ENCODE data around the gene PIGN.
"Not testable (repeated sequence)": the region's sequence is repeated elsewhere in the genome, so short reads cannot be mapped to it uniquely, and the experiment has no call there.

PIGN gene

DNA sequence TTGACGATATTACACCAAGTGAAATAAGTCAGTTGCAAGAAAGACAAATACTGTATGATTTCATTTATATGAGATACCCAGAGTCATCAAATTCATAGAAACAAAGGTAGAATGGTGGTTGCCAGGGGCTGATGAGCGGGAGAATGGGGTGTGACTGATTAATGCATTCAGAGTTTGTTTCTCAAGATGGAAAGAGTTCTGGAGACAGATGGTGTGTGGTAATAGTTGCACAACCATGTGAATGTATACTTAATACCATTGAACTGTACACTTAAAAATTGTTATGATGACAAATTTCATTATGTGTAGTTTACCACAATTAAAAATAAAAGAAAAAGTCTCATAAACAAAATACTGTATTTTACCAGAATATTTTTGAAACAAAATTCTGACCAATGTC lies 117.3 kb downstream of the PIGN start:
- no peak for DNase-seq (ENCODE audit: extremely low read depth in 1 of 2, low read depth in 1 of 2)

DNA sequence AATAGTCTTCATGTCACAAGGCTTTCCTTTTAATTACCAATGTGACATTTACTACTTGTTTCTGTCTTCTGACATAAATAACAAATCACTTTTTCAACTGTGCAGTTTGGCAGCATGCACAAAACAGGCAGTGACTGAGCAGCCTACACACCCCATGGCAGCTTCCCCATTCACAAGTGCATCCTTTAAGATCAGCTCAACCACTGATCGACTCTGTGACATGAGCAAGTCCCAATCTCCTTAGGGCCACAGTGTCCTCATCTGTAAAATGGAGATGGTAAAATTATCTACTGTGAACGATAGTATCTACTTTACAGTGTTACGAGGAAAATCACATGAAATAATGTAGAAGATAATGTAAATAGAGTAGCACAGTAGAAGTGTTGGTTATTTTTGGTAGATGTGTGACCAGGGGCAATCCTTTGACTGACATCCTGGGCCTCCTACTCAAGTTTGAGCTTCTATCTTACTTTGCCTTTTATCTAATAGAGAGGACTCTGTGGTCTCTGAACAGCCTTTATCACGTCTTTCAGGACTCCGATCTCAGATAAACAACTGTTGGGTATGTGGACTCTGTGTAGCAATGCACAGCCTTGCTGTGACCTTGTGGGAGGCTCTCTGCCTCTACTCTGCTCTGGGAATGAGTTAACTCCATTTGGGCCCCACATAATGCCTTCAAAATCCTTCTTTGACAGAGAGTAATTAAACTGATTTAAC lies 120.6 kb downstream of the PIGN start:
- no peak for DNase-seq (ENCODE audit: extremely low read depth in 1 of 2, low read depth in 1 of 2)

DNA sequence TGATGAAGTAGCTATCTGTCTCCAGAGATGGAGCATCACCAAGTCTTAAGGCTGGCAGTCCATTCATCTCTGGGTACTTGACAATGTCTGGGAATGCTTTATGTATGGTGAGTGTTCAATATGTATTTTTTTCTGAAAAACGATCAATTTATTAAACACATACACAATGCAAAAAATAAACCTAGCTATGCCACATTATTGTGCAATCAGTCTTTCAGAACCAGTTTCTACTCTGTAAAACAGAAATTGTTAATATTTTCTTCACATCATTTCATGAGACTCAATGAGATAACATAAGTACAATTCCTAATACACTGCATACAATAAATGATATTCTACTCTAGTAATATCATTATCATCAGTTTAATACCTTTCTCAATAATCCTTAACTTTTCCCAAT lies 122.5 kb downstream of the PIGN start:
- no peak for DNase-seq (ENCODE audit: extremely low read depth in 1 of 2, low read depth in 1 of 2)

DNA sequence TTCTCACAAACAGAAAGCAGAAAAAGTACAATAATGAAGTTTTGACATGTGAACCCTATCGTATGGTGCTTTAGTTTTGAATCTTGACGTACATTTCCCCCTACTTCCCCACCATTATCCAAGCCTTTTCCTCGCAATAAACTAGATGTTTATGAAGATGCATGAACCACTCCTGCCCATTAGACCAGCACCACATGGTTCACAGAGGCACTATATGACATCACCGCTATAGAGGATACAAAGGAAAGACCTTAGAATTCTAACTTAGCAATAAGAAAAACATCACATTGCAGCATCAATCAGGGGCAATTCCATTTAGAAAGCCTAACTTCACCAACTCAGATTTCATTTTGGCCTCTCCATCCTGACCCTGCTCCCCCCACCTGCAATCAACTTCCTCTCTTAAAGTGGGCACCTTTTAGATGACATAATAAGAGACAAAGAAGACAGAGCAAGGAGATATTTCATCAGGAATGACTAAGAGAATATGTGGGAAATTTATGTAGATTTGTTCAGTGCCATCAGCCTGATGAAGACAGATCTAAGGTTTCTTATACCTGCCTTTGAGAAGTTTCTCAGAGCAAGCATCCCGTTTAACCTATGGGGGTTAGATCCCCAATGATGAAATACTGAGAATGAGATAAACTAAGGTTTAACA lies 124.9 kb downstream of the PIGN start:
- DNase-seq (ENCODE audit: extremely low read depth in 1 of 2, low read depth in 1 of 2) = no peak

DNA sequence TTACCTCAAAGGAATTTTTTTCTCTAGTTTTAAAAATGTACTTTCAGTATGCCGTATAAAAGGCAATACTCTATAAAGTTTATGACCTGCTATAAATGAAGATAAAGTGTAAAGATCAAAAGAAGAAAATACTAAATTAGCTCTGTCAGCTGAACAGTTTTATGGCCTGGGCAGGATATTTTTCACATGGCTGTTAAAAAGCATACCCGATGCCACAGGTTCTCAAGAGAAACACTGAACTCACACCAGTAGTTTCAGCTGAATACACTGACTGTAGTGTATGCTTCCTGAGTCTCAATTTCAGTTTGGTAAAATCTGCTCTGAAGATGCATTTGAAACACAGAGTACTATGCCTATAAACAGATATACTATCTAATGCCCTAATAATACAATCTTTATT lies 126.0 kb downstream of the PIGN start:
- DNase-seq (ENCODE audit: extremely low read depth in 1 of 2, low read depth in 1 of 2) = no peak

DNA sequence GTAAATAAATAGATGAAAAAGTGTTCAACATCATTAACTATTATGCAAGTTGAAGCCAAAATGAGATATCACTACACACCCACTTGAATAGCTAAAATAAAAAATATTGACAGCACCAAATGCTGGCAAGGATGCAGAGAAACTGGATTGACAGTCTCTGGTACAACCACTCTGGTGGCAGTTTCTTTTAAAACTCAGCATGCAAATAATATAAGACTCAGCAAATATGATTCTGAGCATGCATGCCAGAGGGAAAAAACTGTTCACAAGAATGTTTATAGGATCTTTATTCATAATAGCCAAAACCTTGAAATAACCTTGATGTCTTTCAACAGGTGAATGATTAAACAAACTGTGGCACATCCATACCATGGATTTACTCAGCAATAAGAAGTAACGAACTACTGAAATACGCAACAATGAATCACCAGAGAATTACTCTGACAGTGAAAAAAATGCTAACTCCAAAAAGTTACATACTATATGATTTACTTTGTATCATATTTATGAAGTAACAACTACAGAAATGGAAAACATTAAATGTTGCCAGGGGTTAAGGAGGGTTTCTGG lies 131.8 kb downstream of the PIGN start:
- DNase-seq (ENCODE audit: extremely low read depth in 1 of 2, low read depth in 1 of 2) = no peak

DNA sequence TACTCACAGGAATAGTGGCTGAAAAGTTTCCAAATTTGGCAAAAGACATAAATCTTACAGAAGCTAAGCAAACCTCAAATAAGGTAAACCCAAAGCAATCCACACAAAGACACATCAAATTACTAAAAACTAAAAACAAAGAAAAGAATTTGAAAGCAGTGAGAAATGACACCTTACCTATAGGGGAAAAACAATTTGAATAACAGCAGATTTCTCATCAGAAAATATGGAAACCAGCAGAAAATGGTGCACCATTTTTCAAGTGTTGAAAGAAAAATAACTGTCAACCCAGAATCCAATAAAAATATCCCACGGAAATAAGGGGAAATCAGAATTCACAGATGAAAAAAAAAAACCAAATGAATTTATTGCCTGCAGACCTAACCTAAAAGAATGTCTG lies 138.6 kb downstream of the PIGN start:
- no peak for DNase-seq (ENCODE audit: extremely low read depth in 1 of 2, low read depth in 1 of 2)

DNA sequence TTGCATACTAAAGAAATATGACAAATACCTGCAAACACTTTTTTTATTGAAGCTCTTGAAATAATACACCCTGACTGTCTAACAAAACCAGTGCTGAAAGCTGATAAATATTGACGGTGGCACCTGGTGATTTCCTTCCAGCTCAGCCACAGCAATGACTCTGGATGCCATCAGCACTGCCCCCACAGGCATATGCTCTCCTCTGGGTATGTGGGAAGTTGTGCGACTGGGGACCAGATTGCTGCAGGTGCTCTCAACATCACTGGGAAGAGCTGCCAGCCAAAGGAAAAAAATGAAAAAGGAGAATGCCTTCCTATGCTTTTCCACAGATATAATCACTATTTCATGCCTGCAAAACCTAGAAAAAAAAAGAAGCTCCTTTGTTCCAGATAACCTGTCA lies 141.5 kb downstream of the PIGN start:
- DNase-seq (ENCODE audit: extremely low read depth in 1 of 2, low read depth in 1 of 2) = no peak

DNA sequence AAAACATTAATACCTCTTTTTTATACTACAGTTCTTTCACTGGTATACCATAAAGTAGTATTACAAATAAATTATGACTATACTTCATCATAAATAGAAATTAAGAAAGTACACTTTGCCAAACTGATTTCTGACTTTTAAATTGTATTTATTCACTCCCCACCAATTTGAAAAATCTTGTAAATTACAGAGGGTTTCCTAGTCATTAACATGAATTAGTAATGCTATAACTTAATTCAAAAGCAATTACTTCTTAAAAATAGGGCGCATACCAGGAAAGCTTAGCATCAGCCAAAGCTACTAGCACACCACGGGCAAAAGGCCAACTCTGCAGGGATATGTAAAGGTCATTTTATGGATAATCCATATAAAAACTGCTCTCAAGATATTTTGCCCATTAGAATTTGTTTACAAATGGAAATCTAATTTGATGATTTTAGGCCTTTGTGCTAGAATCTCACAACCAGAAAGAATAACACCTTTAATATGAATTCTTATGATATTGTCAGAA lies 142.3 kb downstream of the PIGN start:
- DNase-seq (ENCODE audit: extremely low read depth in 1 of 2, low read depth in 1 of 2) = no peak

DNA sequence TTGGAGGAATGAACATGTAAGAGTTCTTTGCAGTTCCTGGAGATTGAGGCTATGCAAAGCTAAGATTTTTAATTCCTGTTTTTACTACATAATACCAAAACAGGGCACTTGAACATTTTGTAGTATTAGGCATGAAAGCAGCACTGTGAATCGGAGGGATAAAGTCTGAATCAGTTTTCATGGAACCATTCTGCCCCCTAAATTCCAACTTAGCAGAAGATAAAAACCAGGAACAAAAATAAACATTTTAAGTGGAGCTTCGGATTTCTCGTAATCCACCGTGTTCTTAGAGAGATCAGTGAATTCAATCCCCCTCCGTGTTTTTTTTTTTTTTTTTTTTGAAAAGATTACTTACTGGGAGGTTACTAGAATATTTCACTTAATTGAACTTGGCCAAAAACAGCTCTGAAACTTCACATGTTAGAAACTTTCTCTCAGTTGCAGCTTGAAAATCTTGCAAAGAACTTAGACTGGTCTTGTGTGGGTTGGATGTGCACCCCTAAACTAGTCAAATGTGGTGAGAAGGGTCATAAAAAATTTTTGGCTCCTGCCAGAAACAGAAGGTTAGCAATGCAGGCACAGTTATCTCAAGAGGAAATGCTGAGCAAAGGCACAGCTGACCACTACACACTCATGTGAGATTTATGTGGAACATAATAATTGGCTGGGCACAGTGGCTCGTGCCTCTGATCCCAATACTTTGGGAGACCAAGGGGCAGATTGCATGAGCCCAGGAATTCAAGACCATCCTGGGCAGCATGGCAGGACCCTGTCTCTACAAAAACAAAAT lies 148.7 kb downstream of the PIGN start:
- DNase-seq (ENCODE audit: extremely low read depth in 1 of 2, low read depth in 1 of 2) = no peak

DNA sequence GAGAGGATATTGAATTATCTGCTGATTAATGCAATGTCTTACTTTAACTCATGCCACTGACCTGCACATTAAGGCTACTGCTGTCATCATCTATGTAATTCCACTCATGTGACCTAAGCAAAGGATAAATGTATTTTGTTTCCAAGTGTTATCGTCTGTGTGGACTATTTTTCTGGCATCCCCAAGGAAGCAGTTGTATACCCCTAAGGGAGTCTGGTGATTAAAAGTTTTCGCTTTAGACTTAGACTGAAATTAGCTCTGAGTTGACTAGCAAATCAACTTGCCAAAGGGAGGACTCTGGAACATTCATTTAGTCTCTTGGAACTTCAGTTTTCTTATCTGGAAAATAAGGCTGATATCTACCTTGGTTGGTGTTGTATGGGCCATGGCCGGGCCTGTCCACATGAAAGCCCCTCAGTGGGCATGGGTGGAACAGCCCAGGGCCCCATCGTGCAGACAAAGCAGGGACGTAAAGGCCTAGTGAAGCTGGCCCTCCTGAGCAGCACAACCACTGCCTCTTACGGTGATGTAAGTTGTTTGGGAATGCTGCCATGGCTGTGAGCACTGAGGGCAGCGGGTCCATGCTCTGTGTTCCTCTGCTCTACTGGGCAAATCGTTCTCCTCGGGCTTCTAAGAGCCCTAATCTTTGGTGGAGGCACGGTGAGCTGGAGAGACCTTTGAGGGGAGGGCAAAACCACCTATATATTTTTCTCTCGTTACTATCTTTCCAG lies 149.7 kb downstream of the PIGN start:
- no peak for DNase-seq (ENCODE audit: extremely low read depth in 1 of 2, low read depth in 1 of 2)

DNA sequence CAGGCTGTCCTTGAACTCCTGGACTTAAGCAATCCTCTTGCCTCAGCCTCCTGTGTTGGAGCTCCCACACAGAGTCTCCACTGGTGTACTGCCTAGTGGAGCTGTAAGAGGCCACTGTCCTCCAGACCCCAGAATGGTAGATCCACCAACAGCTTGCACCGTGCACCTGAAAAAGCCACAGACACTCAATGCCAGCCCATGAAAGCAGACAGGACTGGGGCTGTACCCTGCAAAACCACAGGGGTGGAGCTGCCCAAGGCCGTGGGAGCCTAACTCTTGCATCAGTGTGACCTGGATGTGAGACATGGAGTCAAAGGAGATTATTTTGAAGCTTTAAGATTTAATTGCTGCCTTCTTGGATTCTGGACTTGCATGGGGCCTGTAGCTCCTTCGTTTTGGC lies 152.6 kb downstream of the PIGN start:
- not testable (repeated sequence) for DNase-seq (ENCODE audit: extremely low read depth in 1 of 2, low read depth in 1 of 2)

DNA sequence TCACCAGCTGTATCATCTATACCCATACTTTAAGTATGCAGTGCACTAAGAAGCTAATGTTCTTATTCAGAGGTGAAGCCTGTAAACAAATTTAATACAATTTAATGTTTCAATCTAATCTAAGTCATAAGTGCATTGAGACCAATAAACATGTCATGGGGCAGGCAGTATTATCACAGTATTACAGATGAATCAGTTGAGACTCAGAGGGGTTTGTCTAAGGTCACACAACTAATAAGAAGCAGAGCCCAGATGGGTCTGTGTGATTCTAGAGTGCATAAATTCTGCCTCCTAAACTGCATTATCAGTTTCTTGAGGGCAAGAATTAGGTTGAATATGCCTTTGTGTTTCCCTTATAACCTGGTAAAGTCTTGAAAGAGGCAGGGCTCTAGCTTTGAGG lies 153.1 kb downstream of the PIGN start:
- DNase-seq (ENCODE audit: extremely low read depth in 1 of 2, low read depth in 1 of 2) = no peak

DNA sequence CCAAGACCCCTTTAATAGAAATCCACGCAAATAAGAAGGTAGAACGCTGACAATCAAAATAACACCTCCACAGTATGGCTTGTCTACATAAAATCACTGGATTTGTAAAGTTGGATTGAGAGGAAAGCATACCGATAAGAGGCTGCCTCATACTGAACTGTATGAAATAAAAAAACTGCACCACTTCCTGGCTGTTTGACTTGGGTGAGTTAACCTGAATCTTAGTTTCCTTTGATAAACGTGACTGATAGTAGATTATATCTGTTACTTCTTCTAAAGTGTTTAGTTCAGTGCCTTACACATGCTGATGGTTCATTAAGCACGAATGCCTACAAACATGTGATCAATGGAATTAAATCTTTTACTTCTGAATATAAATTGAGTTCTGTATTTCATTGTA lies 153.6 kb downstream of the PIGN start:
- no peak for DNase-seq (ENCODE audit: extremely low read depth in 1 of 2, low read depth in 1 of 2)

DNA sequence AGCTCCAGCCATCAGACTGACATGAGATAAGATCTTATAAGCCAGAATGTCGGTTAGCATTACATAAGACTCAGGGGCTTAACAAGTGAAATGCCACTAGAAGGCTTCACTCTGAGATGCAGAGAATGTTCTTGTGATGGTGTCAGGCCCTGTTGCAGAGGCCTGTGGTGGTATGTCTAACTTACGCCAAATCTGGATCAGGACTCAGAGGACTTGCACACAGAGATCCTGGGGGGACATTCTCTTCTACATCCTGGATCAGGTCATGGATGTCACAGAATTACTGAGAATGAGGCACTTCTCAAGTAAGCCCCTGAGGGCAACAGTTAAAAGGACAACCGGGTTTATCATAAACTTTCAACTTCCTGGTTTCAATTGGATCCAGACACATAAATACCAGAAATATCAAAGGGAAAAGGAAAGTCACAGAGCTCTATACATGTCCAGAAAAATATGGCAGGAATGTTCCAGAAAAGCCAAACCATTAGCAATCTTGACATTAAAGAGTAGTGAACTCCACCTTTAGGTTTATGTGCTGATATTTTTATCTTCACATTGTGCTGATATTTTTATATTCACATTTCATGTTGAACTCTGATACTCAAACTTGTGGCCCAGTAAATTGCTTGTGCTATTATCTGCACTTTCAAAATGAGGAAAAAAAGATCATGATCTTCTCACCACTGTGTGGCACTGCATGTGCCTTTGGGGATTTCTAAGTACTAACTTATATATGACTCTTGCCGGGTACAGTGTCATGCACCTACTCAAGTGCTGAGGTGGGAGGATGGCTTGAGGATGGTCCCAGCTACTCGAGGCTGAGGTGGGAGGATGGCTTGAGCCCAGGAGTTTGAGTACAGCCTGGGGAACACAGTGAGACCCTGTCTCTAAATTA lies 156.5 kb downstream of the PIGN start:
- DNase-seq (ENCODE audit: extremely low read depth in 1 of 2, low read depth in 1 of 2) = no peak

DNA sequence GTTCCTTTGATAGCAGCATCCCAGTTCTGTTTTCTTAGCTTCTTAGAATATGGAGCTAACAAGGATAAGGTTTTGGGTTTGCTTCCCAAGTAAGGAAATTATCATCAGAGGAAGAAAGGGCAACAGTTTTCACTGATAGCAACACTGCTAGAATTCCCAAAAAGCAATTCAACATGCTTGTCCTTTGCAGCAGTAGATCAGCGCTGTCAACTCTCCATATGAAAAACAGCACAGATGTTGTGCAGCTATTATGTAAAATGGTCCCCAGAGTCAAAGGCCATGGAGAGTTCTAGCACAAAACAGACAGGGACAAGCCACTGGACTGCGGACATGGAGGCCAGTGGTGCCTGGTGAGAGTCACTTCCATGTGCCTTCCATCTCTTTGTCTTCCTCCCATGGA lies 158.1 kb downstream of the PIGN start:
- DNase-seq (ENCODE audit: extremely low read depth in 1 of 2, low read depth in 1 of 2) = no peak

DNA sequence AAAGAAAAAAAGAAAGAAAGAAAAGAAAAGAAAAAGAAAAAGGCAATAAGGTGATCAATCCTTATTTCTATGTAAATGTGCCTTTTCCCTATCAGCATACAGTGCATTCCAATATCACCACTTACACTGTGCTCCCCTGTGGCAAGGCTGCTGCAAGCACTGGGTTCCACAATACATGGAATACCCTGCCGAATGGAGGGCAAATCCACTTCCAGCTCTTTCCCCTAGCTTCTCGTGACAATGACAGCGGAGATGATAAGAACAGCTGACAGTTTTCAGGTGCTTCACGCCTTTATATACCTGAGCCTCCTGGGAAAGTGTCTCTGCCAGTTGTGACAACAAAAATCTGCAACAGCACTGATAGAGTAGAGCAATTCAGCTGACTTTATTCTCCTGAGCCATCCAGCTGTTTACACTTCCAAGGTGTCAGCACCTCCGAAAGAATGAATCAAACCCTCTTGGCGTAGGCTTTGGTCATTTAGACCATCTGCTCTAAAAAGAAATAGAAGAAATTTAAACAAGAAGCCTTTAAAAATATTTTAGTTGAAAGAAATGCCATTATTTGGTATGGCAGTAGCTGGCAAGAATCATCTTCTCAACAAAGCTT lies 158.8 kb downstream of the PIGN start:
- DNase-seq (ENCODE audit: extremely low read depth in 1 of 2, low read depth in 1 of 2) = no peak

DNA sequence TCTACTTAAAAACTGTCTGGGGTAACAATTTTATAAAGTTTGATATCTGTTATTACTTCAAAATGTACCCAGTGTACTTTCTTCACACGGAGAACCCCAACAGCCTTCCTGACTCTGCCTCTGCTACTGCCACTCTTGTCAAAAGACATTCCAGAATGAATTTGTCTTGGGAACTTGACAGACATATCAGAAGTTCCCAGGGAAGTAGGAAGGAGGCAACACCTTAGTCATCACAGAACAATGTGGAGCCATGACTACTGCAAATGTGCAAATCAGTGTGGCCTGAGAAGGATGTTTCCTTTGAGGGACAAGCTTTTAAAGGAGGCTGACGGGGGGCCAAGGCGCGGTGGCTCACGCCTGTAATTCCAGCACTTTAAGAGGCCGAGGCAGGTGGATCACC lies 160.3 kb downstream of the PIGN start:
- DNase-seq (ENCODE audit: extremely low read depth in 1 of 2, low read depth in 1 of 2) = no peak

DNA sequence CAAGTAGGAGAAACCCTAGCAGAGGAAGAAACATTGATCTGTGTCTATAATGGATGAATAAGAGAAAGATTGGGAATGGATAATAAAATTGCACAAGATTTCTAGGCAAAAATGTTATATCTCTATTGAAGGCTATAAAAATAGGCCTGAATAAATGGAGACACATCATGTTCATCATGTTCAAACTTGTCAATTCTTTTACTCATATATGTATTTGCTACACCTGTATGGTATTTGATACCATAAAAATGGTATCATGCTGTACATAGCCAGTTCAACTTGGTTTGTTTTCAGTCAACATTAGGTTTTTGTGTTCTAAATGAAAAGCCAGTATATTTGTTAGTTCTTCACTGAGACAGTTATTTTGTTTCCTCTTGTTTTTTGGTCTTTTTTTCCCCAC lies 161.9 kb downstream of the PIGN start:
- no peak for DNase-seq (ENCODE audit: extremely low read depth in 1 of 2, low read depth in 1 of 2)

Measured in stimulated activated CD8-positive, alpha-beta memory T cell treated with anti-CD3 and anti-CD28 coated beads, Interleukin-7, amount 100 ng/mL, for 48 hours (primary cell).